OCI-LY3 (cell line): ENCODE measurements around the gene MARCKSL1.
"Not testable (repeated sequence)": the region's sequence is repeated elsewhere in the genome, so short reads cannot be mapped to it uniquely, and the experiment has no call there.

Experiments
- H2AFZ ChIP-seq: fragments of 200-600, 300-600 bp; shearing (Covaris generic); 2 replicates; pipeline ENCODE4 v1.6.0; 2014; ENCODE audit warnings: antibody characterized with exemption, low read depth, low read length
- H3K27ac ChIP-seq: fragments of 200-600, 300-600 bp; sonication (generic); 2 replicates; pipeline ENCODE4 v1.5.1; 2014; ENCODE audit warnings: mild to moderate bottlenecking, low read length, moderate library complexity, mixed read lengths
- H3K27me3 ChIP-seq: fragments of 200-600, 300-600 bp; sonication (generic); 2 replicates; pipeline ENCODE4 v1.6.1; 2014; ENCODE audit warnings: low read depth, low read length, mixed read lengths
- H3K36me3 ChIP-seq: fragments of 200-600, 300-600 bp; sonication (generic); replicated peaks from 2 replicates; pipeline ENCODE3; 2014; ENCODE audit warnings: low read depth, low read length, mixed read lengths
- H3K4me1 ChIP-seq: fragments of 300-600, 200-600 bp; sonication (generic); 2 replicates; pipeline ENCODE4 v1.6.1; 2014; ENCODE audit warnings: low read length, mixed read lengths
- H3K4me2 ChIP-seq: fragments of 200-600, 300-600 bp; sonication (generic); 2 replicates; pipeline ENCODE4 v1.6.1; 2014; ENCODE audit warnings: low read length, mixed read lengths
- H3K4me3 ChIP-seq: fragments of 300-600, 200-600 bp; sonication (generic); 2 replicates; pipeline ENCODE4 v1.5.1; 2014; ENCODE audit warnings: antibody characterized with exemption, mild to moderate bottlenecking, low read length, moderate library complexity
- H3K79me2 ChIP-seq: fragments of 300-600, 200-600 bp; shearing (Covaris generic); 2 replicates; pipeline ENCODE4 v1.6.1; 2014; ENCODE audit warnings: mild to moderate bottlenecking, low read length, mixed read lengths
- H3K9ac ChIP-seq: fragments of 300-600, 200-600 bp; shearing (Covaris generic); 2 replicates; pipeline ENCODE4 v1.6.0; 2014; ENCODE audit warnings: mild to moderate bottlenecking, low read length, moderate library complexity
- H3K9me3 ChIP-seq: fragments of 200-600, 300-600 bp; shearing (Covaris generic); 2 replicates; pipeline ENCODE4 v1.6.1; 2014; ENCODE audit warnings: low read length, mixed read lengths; ENCODE audit not compliant: insufficient read depth
- H4K20me1 ChIP-seq: fragments of 200-600, 300-600 bp; sonication (generic); 2 replicates; pipeline ENCODE4 v1.6.1; 2016; ENCODE audit warnings: low read length, mixed read lengths; ENCODE audit not compliant: insufficient read depth
- CTCF ChIP-seq: fragments of 200-600, 300-600 bp; sonication (generic); IDR thresholded peaks from 2 replicates; pipeline ENCODE4 v1.5.1; 2014; ENCODE audit warnings: antibody characterized with exemption, low read length, low read depth
- EZH2phosphoT487 ChIP-seq: fragments of 200-600 bp; shearing (Covaris generic); IDR thresholded peaks from 2 replicates; pipeline ENCODE4 v1.6.1; 2018; ENCODE audit warnings: antibody characterized with exemption, mixed run types, low read depth

MARCKSL1 gene

GRCh38 chr1:32361308-32361673 lies 25.3 kb upstream of the MARCKSL1 start:
- no peak for TF ChIP-seq EZH2phosphoT487
- TF ChIP-seq CTCF, result no peak
- no peaks in the 10 kb centered on the region for H3K36me3 ChIP-seq
- no peaks in the 10 kb centered on the region for H4K20me1 ChIP-seq
- no peaks in the 10 kb centered on the region for H3K27me3 ChIP-seq
- no peaks in the 10 kb centered on the region for H3K79me2 ChIP-seq
- H3K4me1 ChIP-seq, result no peaks in the 10 kb centered on the region
- no peaks in the 10 kb centered on the region for H3K9me3 ChIP-seq
- H2AFZ ChIP-seq, result no peak overlapping the region
- H3K27ac ChIP-seq, result no peak overlapping the region
- no peak overlapping the region for H3K4me2 ChIP-seq
- H3K4me3 ChIP-seq, result no peak overlapping the region
- H3K9ac ChIP-seq, result no peak overlapping the region

GRCh38 chr1:32358435-32358834 lies 22.4 kb upstream of the MARCKSL1 start:
- no peaks in the 10 kb centered on the region for H3K4me1 ChIP-seq
- no peaks in the 10 kb centered on the region for H3K9me3 ChIP-seq
- no peak overlapping the region for H3K9ac ChIP-seq
- TF ChIP-seq EZH2phosphoT487, result no peak
- no peak for TF ChIP-seq CTCF
- H3K79me2 ChIP-seq, result no peaks in the 10 kb centered on the region
- H3K27me3 ChIP-seq, result no peaks in the 10 kb centered on the region
- H3K36me3 ChIP-seq, result no peaks in the 10 kb centered on the region
- no peak overlapping the region for H3K4me2 ChIP-seq
- H3K27ac ChIP-seq, result no peak overlapping the region
- H3K4me3 ChIP-seq, result no peak overlapping the region
- H2AFZ ChIP-seq, result no peak overlapping the region
- H4K20me1 ChIP-seq, result no peaks in the 10 kb centered on the region

GRCh38 chr1:32357614-32358013 lies 21.6 kb upstream of the MARCKSL1 start:
- TF ChIP-seq CTCF (no peak), EZH2phosphoT487 (no peak)
- Histone ChIP-seq H3K9ac (no peak overlapping the region), H3K4me3 (no peak overlapping the region), H3K4me1 (no peaks in the 10 kb centered on the region), H3K27me3 (no peaks in the 10 kb centered on the region), H3K4me2 (no peak overlapping the region), H3K9me3 (no peaks in the 10 kb centered on the region), H4K20me1 (no peaks in the 10 kb centered on the region), H2AFZ (no peak overlapping the region), H3K27ac (no peak overlapping the region), H3K36me3 (no peaks in the 10 kb centered on the region), H3K79me2 (no peaks in the 10 kb centered on the region)

- Histone ChIP-seq H2AFZ (no peak overlapping the region), H3K9me3 (no peaks in the 10 kb centered on the region), H3K27ac (no peak overlapping the region), H3K4me1 (peaks cover 5% of the 10 kb centered on the region; the same call in 1 of the 2 replicates), H3K9ac (no peak overlapping the region), H4K20me1 (no peaks in the 10 kb centered on the region), H3K27me3 (no peaks in the 10 kb centered on the region), H3K79me2 (no peaks in the 10 kb centered on the region), H3K4me3 (no peak overlapping the region), H3K4me2 (no peak overlapping the region), H3K36me3 (no peaks in the 10 kb centered on the region)
- TF ChIP-seq CTCF, result no peak
- TF ChIP-seq EZH2phosphoT487, result no peak
Observed at GRCh38 chr1:32356478-32356877, 20.4 kb upstream of the MARCKSL1 start.

GRCh38 chr1:32355778-32356177 lies 19.7 kb upstream of the MARCKSL1 start:
- H3K27me3 ChIP-seq, H3K27ac ChIP-seq, H3K9ac ChIP-seq, H4K20me1 ChIP-seq, H3K9me3 ChIP-seq, H2AFZ ChIP-seq, H3K4me2 ChIP-seq, H3K4me1 ChIP-seq, H3K4me3 ChIP-seq, H3K79me2 ChIP-seq, H3K36me3 ChIP-seq: not testable (repeated sequence)
